ENCODE measurements around the gene WASL. TPM values are rescaled to one million over a fixed set of nuclear protein-coding genes. Genes with fewer than 3 reads are reported as not detected.

Gene WASL
- polyA plus RNA-seq, 3 donors, result 1.6 to 3.9 (median 2.1) TPM

DNA sequence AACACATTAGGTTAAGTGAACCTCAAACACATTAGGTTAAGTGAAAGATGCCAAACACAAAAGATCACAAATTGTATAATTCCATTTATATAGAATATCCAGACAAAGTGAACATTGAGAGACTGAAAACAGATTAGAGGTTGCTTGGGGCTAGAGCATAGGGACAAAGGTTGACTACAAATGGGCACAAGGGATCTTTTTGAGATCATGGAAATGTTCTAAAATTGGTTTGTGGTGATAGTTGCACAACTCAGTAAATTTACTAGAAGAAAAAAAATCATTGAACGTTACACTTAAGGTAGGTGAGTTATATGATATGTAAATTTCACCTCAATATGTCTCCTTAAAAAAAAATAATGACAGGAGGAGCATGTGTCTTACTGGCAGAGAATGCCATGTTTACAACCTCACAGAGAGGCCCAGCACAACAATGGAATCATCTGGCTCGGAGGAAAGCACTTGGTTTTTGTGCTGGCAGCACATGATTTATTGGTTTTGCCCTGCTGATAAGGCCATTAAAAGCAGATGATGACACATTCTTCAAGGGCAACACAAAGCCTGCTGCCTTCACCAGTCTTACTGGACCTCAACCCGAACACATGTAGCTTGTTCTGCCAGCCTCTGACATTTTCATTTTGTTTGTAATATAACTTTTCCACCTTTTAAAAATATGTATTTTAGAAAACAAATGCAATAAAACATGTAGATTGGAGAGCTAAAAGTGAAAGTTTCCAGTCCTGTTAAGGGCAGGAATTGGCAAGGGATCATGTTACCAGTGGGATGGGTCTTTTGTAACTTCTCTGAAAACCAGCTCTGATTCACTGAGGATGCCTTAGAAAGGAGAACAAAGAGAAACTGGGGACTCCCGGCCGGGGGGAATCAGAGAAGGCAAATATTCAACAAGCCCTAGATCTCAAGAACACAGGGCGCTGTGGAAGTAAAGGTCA is 105.0 kb downstream of the WASL start:
- DNase-seq, result no peak
- Histone ChIP-seq H2AFZ (ENCODE audit: insufficient read depth, low read depth, low read length, poor library complexity, severe bottlenecking) (no peak overlapping the region), H3K27me3 (ENCODE audit: control insufficient read depth in 2 of 2, insufficient read depth in 2 of 2, low read length in 2 of 2) (peaks cover 2 to 11% of the 10 kb centered on the region in 2 donors), H3K79me2 (ENCODE audit: insufficient read depth, low read length) (no peaks in the 10 kb centered on the region), H3K9ac (ENCODE audit: insufficient read depth, low read length, poor library complexity, severe bottlenecking) (no peak overlapping the region), H3K4me1 (ENCODE audit: control insufficient read depth in 1 of 2, insufficient read depth in 2 of 2, low read length in 2 of 2) (no peaks in the 10 kb centered on the region), H3K27ac (ENCODE audit: low read depth in 1 of 2, low read length in 2 of 2) (no peak overlapping the region), H3K4me3 (replicated peaks in 1 of 3; ENCODE audit: low read depth in 2 of 3, low read length in 3 of 3) (no peak overlapping the region), H3K4me2 (replicated peaks; ENCODE audit: extremely low read depth, low read length, poor library complexity, severe bottlenecking) (no peak overlapping the region), H4K20me1 (ENCODE audit: insufficient read depth, low read length) (no peaks in the 10 kb centered on the region), H3K9me3 (replicated peaks in 1 of 2; ENCODE audit: control insufficient read depth in 1 of 2, insufficient read depth in 1 of 2, low read length in 2 of 2) (no peaks in the 10 kb centered on the region), H3K36me3 (replicated peaks in 1 of 2; ENCODE audit: control insufficient read depth in 1 of 2, insufficient read depth in 2 of 2, low read length in 2 of 2) (no peaks in the 10 kb centered on the region)
- H3K27ac Mint-ChIP-seq, result no peak overlapping the region
- intact Hi-C loops (cut with micrococcal nuclease), result no loop called here
- peaks cover 0 to 2% (median 0%) of the 10 kb centered on the region in 7 donors for H3K9me3 Mint-ChIP-seq
- H3K27me3 Mint-ChIP-seq (ENCODE audit: low read depth in 3 of 3), result peaks cover 2 to 16% (median 2%) of the 10 kb centered on the region in 3 donors
- TF ChIP-seq, protein P1, sequence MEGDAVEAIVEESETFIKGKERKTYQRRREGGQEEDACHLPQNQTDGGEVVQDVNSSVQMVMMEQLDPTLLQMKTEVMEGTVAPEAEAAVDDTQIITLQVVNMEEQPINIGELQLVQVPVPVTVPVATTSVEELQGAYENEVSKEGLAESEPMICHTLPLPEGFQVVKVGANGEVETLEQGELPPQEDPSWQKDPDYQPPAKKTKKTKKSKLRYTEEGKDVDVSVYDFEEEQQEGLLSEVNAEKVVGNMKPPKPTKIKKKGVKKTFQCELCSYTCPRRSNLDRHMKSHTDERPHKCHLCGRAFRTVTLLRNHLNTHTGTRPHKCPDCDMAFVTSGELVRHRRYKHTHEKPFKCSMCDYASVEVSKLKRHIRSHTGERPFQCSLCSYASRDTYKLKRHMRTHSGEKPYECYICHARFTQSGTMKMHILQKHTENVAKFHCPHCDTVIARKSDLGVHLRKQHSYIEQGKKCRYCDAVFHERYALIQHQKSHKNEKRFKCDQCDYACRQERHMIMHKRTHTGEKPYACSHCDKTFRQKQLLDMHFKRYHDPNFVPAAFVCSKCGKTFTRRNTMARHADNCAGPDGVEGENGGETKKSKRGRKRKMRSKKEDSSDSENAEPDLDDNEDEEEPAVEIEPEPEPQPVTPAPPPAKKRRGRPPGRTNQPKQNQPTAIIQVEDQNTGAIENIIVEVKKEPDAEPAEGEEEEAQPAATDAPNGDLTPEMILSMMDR (IDR thresholded peaks at IDR 0.05), result no peak
- no peaks in the 10 kb centered on the region for H3K4me1 Mint-ChIP-seq
- 56% methylated on average over 1 of the region's 6 CpGs for WGBS (ENCODE audit: insufficient coverage)
- no peak overlapping the region for H3K4me3 Mint-ChIP-seq
- no peaks in the 10 kb centered on the region for H3K36me3 Mint-ChIP-seq

GRCh38 chr7:123641901-123642300 is 106.9 kb downstream of the WASL start:
- Mint-ChIP-seq H3K9me3 (peaks cover 0 to under 1% (median 0%) of the 10 kb centered on the region in 7 donors), H3K27me3 (ENCODE audit: low read depth in 3 of 3) (peaks cover 5 to 23% (median 5%) of the 10 kb centered on the region in 3 donors), H3K27ac (no peak overlapping the region), H3K36me3 (no peaks in the 10 kb centered on the region), H3K4me1 (no peaks in the 10 kb centered on the region), H3K4me3 (no peak overlapping the region)
- H3K79me2 ChIP-seq (ENCODE audit: insufficient read depth, low read length), result no peaks in the 10 kb centered on the region
- no peak overlapping the region for H3K4me2 ChIP-seq (replicated peaks; ENCODE audit: extremely low read depth, low read length, poor library complexity, severe bottlenecking)
- H3K9ac ChIP-seq (ENCODE audit: insufficient read depth, low read length, poor library complexity, severe bottlenecking), result no peak overlapping the region
- intact Hi-C loops (cut with micrococcal nuclease), result no loop called here
- H3K27ac ChIP-seq (ENCODE audit: low read depth in 1 of 2, low read length in 2 of 2), result no peak overlapping the region
- no peak overlapping the region for H3K4me3 ChIP-seq (replicated peaks in 1 of 3; ENCODE audit: low read depth in 2 of 3, low read length in 3 of 3)
- TF ChIP-seq, protein P1 (IDR thresholded peaks at IDR 0.05), result no peak
- H3K9me3 ChIP-seq (replicated peaks in 1 of 2; ENCODE audit: control insufficient read depth in 1 of 2, insufficient read depth in 1 of 2, low read length in 2 of 2), result no peaks in the 10 kb centered on the region
- no peaks in the 10 kb centered on the region for H3K4me1 ChIP-seq (ENCODE audit: control insufficient read depth in 1 of 2, insufficient read depth in 2 of 2, low read length in 2 of 2)
- no peaks in the 10 kb centered on the region for H4K20me1 ChIP-seq (ENCODE audit: insufficient read depth, low read length)
- WGBS (ENCODE audit: insufficient coverage), result 67% methylated on average over 1 of the region's 5 CpGs
- no peak for DNase-seq
- no peak overlapping the region for H2AFZ ChIP-seq (ENCODE audit: insufficient read depth, low read depth, low read length, poor library complexity, severe bottlenecking)
- H3K36me3 ChIP-seq (replicated peaks in 1 of 2; ENCODE audit: control insufficient read depth in 1 of 2, insufficient read depth in 2 of 2, low read length in 2 of 2), result no peaks in the 10 kb centered on the region
- H3K27me3 ChIP-seq (ENCODE audit: control insufficient read depth in 2 of 2, insufficient read depth in 2 of 2, low read length in 2 of 2), result peaks cover 4 to 13% of the 10 kb centered on the region in 2 donors

All from CD14-positive monocyte (primary cell).